Esophagus squamous epithelium (tissue), 5 donors: ENCODE results near the gene MUC3A. TPM values are rescaled to one million over a fixed set of nuclear protein-coding genes. Genes with fewer than 3 reads are reported as not detected.
"Not testable (repeated sequence)": the region's sequence is repeated elsewhere in the genome, so short reads cannot be mapped to it uniquely, and the experiment has no call there.

ENCODE experiments used
- DNase-seq: peaks from one replicate; lab custom pipeline; 2025; lab: John Stamatoyannopoulos, UW
- H3K27ac ChIP-seq, 4 donors: fragments of 200-600 bp; sonication (generic); one replicate each; pipeline ENCODE4 v1.5.1; 2016 to 2019; ENCODE audit warnings: mild to moderate bottlenecking in 1 of 4
- H3K27me3 ChIP-seq, 4 donors: fragments of 200-600 bp; sonication (generic); 1 replicate in 3 of 4; 2 replicates in 1 of 4; pipeline versions ENCODE4 v1.5.1 to v1.6.0; 2017 to 2021; ENCODE audit warnings: antibody characterized with exemption in 1 of 4
- H3K36me3 ChIP-seq, 3 donors: fragments of 200-600 bp; sonication (generic); one replicate each; pipeline ENCODE4 v1.5.1; 2016 to 2019
- H3K4me1 ChIP-seq, 3 donors: fragments of 200-600 bp; sonication (generic); one replicate each; pipeline ENCODE4 v1.5.1; 2017 to 2019
- H3K4me3 ChIP-seq, 4 donors: fragments of 200-600 bp; sonication (generic); 1 replicate in 3 of 4; 2 replicates in 1 of 4; pipeline ENCODE4 v1.5.1; 2016 to 2019; ENCODE audit warnings: mild to moderate bottlenecking in 2 of 4, moderate library complexity in 1 of 4
- H3K9me3 ChIP-seq, 3 donors: fragments of 200-600 bp; sonication (generic); one replicate each; pipeline ENCODE4 v1.5.1; 2016 to 2019
- CTCF ChIP-seq, 6 experiments: fragments of 450-650 bp in 4 of 6; fragments of 200-600 bp in 2 of 6; sonication (generic) in 2 of 6; IDR thresholded peaks; one replicate each; pipeline ENCODE4 v1.5.1; 2016 to 2019; ENCODE audit warnings: antibody characterized with exemption in 6 of 6, mild to moderate bottlenecking in 4 of 6, moderate library complexity in 4 of 6
- POLR2A ChIP-seq, 4 donors: fragments of 450-650 bp; IDR thresholded peaks; one replicate each; pipeline ENCODE4 v1.6.1; 2017; ENCODE audit warnings: antibody characterized with exemption in 4 of 4, mild to moderate bottlenecking in 4 of 4, moderate library complexity in 3 of 4
- WGBS, 2 donors: methylation state at CpG; one replicate each; pipeline ENCODE4 v1.1.5; 2018; 5-methylcytosine and 5-hydroxymethylcytosine counted together
- intact Hi-C: fragments of 100-400 bp; cut with DNase I; formaldehyde crosslinking; loops from one replicate; pipeline ENCODE4 v1.15.0; 2022
- total RNA-seq, 4 donors: library from RNA; depleted of rRNA; stranded (reverse); fragments of >200 nt; gene quantifications; one replicate each; pipeline ENCODE4 v1.1.0, GENCODE V29; 2016
- donor health status: DM: yes; HTN: yes; CAD: no.

The MUC3A gene
- total RNA-seq, 4 donors from 2014 or later = under 0.01 TPM; not detected in 3

GRCh38 chr7:100911484-100911883 lies 37.9 kb upstream of the MUC3A start:
- TF ChIP-seq POLR2A (IDR thresholded peaks at IDR 0.05) = no peak
- TF ChIP-seq CTCF (IDR thresholded peaks at IDR 0.05) = no peak
- Histone ChIP-seq H3K4me3 (no peak overlapping the region), H3K9me3 (no peaks in the 10 kb centered on the region), H3K27ac (no peak overlapping the region), H3K4me1 (peaks cover 0 to 6% (median 0%) of the 10 kb centered on the region in 3 donors), H3K36me3 (no peaks in the 10 kb centered on the region), H3K27me3 (peaks cover 0 to 5% (median 0%) of the 10 kb centered on the region in 4 donors)
- intact Hi-C loops = no loop called here
- WGBS, 2 donors = 78 to 79% methylated on average over 3 of the region's 3 CpGs
- no peak for DNase-seq

GRCh38 chr7:100914208-100914878 lies 35.0 kb upstream of the MUC3A start:
- 83 to 86% methylated on average over 11 to 14 of the region's 15 CpGs for WGBS, 2 donors
- no peak for DNase-seq
- Histone ChIP-seq H3K27me3 (peaks cover 0 to 9% (median 0%) of the 10 kb centered on the region in 4 donors), H3K27ac (no peak overlapping the region), H3K9me3 (no peaks in the 10 kb centered on the region), H3K36me3 (no peaks in the 10 kb centered on the region), H3K4me3 (no peak overlapping the region), H3K4me1 (peaks cover 0 to 7% (median 0%) of the 10 kb centered on the region in 3 donors)
- TF ChIP-seq POLR2A (IDR thresholded peaks at IDR 0.05) (no peak), CTCF (IDR thresholded peaks at IDR 0.05) (no peak)
- intact Hi-C loops = no loop called here

GRCh38 chr7:100914879-100915447 lies 34.4 kb upstream of the MUC3A start:
- Histone ChIP-seq H3K4me3 (no peak overlapping the region), H3K27me3 (peaks cover 0 to 11% (median 0%) of the 10 kb centered on the region in 4 donors), H3K9me3 (no peaks in the 10 kb centered on the region), H3K4me1 (peaks cover 0 to 7% (median 0%) of the 10 kb centered on the region in 3 donors), H3K36me3 (no peaks in the 10 kb centered on the region), H3K27ac (no peak overlapping the region)
- WGBS, 2 donors = 77% methylated on average over 8 of the region's 8 CpGs
- intact Hi-C loops = no loop called here
- no peak for DNase-seq
- TF ChIP-seq POLR2A (IDR thresholded peaks at IDR 0.05) (no peak), CTCF (IDR thresholded peaks at IDR 0.05) (no peak)

- not testable (repeated sequence) for DNase-seq, H3K4me3 ChIP-seq
Measured at GRCh38 chr7:100919335-100919734, 30.0 kb upstream of the MUC3A start.

GRCh38 chr7:100919779-100920437 lies 29.4 kb upstream of the MUC3A start:
- H3K4me3 ChIP-seq, intact Hi-C loops, DNase-seq, H3K27me3 ChIP-seq, H3K27ac ChIP-seq, H3K9me3 ChIP-seq, H3K4me1 ChIP-seq, H3K36me3 ChIP-seq: not testable (repeated sequence)
- 65 to 70% methylated on average over 9 of the region's 9 CpGs for WGBS, 2 donors

More at GRCh38 chr7:100919335-100919734, 30.0 kb upstream of the MUC3A start:
- H3K4me1 ChIP-seq, H3K9me3 ChIP-seq, H3K27ac ChIP-seq, H3K27me3 ChIP-seq, H3K36me3 ChIP-seq, intact Hi-C loops: not testable (repeated sequence)
- 73 to 79% methylated on average over 5 of the region's 5 CpGs for WGBS, 2 donors

GRCh38 chr7:100921039-100921438 lies 28.3 kb upstream of the MUC3A start:
- Histone ChIP-seq H3K27ac (no peak overlapping the region), H3K4me3 (no peak overlapping the region), H3K36me3 (no peaks in the 10 kb centered on the region), H3K4me1 (peaks cover 0 to 6% (median 0%) of the 10 kb centered on the region in 3 donors), H3K27me3 (peaks cover 0 to 10% (median 0%) of the 10 kb centered on the region in 4 donors), H3K9me3 (no peaks in the 10 kb centered on the region)
- intact Hi-C loops = no loop called here
- no peak for TF ChIP-seq CTCF (IDR thresholded peaks at IDR 0.05)
- no peak for TF ChIP-seq POLR2A (IDR thresholded peaks at IDR 0.05)
- DNase-seq = no peak

GRCh38 chr7:100923616-100924015 lies 25.7 kb upstream of the MUC3A start:
- DNase-seq, H3K27me3 ChIP-seq, H3K9me3 ChIP-seq, H3K27ac ChIP-seq, H3K36me3 ChIP-seq, H3K4me3 ChIP-seq, H3K4me1 ChIP-seq, intact Hi-C loops: not testable (repeated sequence)
- WGBS, 2 donors = 38 to 43% methylated on average over 4 of the region's 4 CpGs
